HepG2 (cell line): ENCODE results near the gene ENPP4. TPM values are rescaled to one million over a fixed set of nuclear protein-coding genes. Genes with fewer than 3 reads are reported as not detected.

Experiments
- ATAC-seq: fragments of 200-7000 bp; cut with Tn5 transposase; 3 replicates; pipeline ENCODE4 v1.9.1; 2020; ENCODE audit warnings: mild to moderate bottlenecking, moderate library complexity
- BruUV-seq: library from RNA; stranded (reverse); fragments of 400-500 nt; replicated peaks from 2 replicates; lab custom pipeline; 2021; lab: Mats Ljungman, UMichigan
- CTCF ChIA-PET: fragments of 300-600 bp; formaldehyde crosslinking; extraction: SDS; loops from one replicate; lab custom pipeline; 2021; ENCODE audit warnings: low total read pairs, inconsistent platforms, low intra/inter-chr PET ratio; lab: Yijun Ruan, JAX
- POLR2A ChIA-PET: fragments of 350-600 bp; sonication (Branson Sonifier 250); formaldehyde crosslinking; loops from one replicate; lab custom pipeline; 2020; ENCODE audit warnings: antibody characterized with exemption, inconsistent platforms; lab: Yijun Ruan, JAX
- DNase-seq: peaks from one replicate; pipeline ENCODE4 v3.0.0-alpha.2; 2015; ENCODE audit warnings: low spot score
- FAIRE-seq: peaks from 3 replicates; lab custom pipeline; 2011; peaks lifted over from hg19 to GRCh38; lab: Jason Lieb, UNC
- H2AFZ ChIP-seq: one replicate; pipeline ENCODE4 v1.6.1; 2011; ENCODE audit warnings: low read length, inconsistent platforms
- H3K27ac ChIP-seq: fragments of 300-600 bp; 3 replicates; pipeline ENCODE4 v1.8.0; 2011; ENCODE audit warnings: mixed run types, mild to moderate bottlenecking, mixed read lengths, low read length, inconsistent platforms; ENCODE audit not compliant: insufficient read depth; ENCODE audit errors: extremely low read length
- H3K27me3 ChIP-seq, 2 experiments: fragments of 200-600 bp in 1 of 2; 2 replicates in 1 of 2; 3 replicates in 1 of 2; pipeline versions ENCODE4 v1.6.0 to v1.8.0; 2011; ENCODE audit warnings: low read length in 2 of 2, mild to moderate bottlenecking in 2 of 2, moderate library complexity in 2 of 2, inconsistent platforms in 1 of 2; ENCODE audit not compliant: insufficient read depth in 2 of 2, control insufficient read depth in 1 of 2
- H3K36me3 ChIP-seq, 2 experiments: fragments of 200-600 bp in 1 of 2; replicated peaks in 1 of 2; 2 replicates in 1 of 2; 3 replicates in 1 of 2; pipeline versions ENCODE4 v1.5.1 to v1.8.0; 2011; ENCODE audit warnings: low read length in 2 of 2, inconsistent platforms in 1 of 2; ENCODE audit not compliant: insufficient read depth in 2 of 2, control insufficient read depth in 1 of 2
- H3K4me1 ChIP-seq: 2 replicates; pipeline ENCODE4 v1.5.1; 2012; ENCODE audit warnings: low read length, inconsistent platforms; ENCODE audit not compliant: insufficient read depth
- H3K4me2 ChIP-seq: 2 replicates; pipeline ENCODE4 v1.6.0; 2011; ENCODE audit warnings: low read depth, low read length, inconsistent platforms
- H3K4me3 ChIP-seq, 3 experiments: fragments of 200-600 bp in 1 of 3; sonication (generic), shearing (Covaris generic) in 1 of 3; replicated peaks in 1 of 3; 2 replicates each; pipeline ENCODE4 v1.5.1; 2011 to 2016; ENCODE audit warnings: low read length in 3 of 3, inconsistent platforms in 2 of 3, low read depth in 2 of 3, mild to moderate bottlenecking in 2 of 3, control low read depth in 1 of 3, mixed read lengths in 1 of 3; ENCODE audit not compliant: insufficient read depth in 1 of 3
- H3K79me2 ChIP-seq: one replicate; pipeline ENCODE4 v1.6.1; 2011; ENCODE audit warnings: low read length, inconsistent platforms; ENCODE audit not compliant: insufficient read depth
- H3K9ac ChIP-seq: 2 replicates; pipeline ENCODE4 v1.6.0; 2011; ENCODE audit warnings: mild to moderate bottlenecking, low read depth, low read length, inconsistent platforms; ENCODE audit not compliant: insufficient read depth
- H3K9me3 ChIP-seq: 2 replicates; pipeline ENCODE4 v1.5.1; 2012; ENCODE audit warnings: mild to moderate bottlenecking, low read length
- H4K20me1 ChIP-seq: 2 replicates; pipeline ENCODE4 v1.6.0; 2011; ENCODE audit warnings: inconsistent platforms, mild to moderate bottlenecking, low read length, moderate library complexity; ENCODE audit not compliant: insufficient read depth
- ATF1 ChIP-seq: IDR thresholded peaks from 2 replicates; pipeline ENCODE4 v1.6.1; 2016; ENCODE audit warnings: mild to moderate bottlenecking, control low read depth
- CEBPG ChIP-seq: IDR thresholded peaks from 2 replicates; pipeline ENCODE4 v1.6.1; 2016
- PAWR ChIP-seq: sonication (generic); formaldehyde crosslinking; IDR thresholded peaks from 2 replicates; pipeline ENCODE4 v1.4.0; 2020; ENCODE audit warnings: missing genetic modification reagents, mild to moderate bottlenecking, borderline replicate concordance
- SSRP1 ChIP-seq: IDR thresholded peaks from 2 replicates; pipeline ENCODE4 v1.6.1; 2016; ENCODE audit warnings: control low read depth
- WGBS: methylation state at CpG from one replicate; pipeline ENCODE4 v1.1.6; 2017; ENCODE audit warnings: low lambda C conversion rate; 5-methylcytosine and 5-hydroxymethylcytosine counted together
- in situ Hi-C: cut with HindIII; loops from 2 replicates; pipeline ENCODE4 v1.10.0; 2017; ENCODE audit warnings: low pct_unique_long_range_greater_than_20kb; ENCODE audit not compliant: extremely low pct_ligation_motif_present
- intact Hi-C: fragments of 100-400 bp; cut with micrococcal nuclease; formaldehyde crosslinking; loops from one replicate; pipeline ENCODE4 v1.10.0; 2022; ENCODE audit not compliant: unreplicated experiment
- polyA plus RNA-seq, 8 experiments: library from polyadenylated mRNA; depleted of rRNA in 3 of 8; stranded (reverse) in 7 of 8; unstranded in 1 of 8; fragments of >200 nt; fragmentation: Illumina TruSeq in 4 of 8; extraction: Trizol in 4 of 8; gene quantifications; 2 replicates each; pipeline versions ENCODE4 v1.2.1 to v1.2.3, GENCODE V29; 2011 to 2016; ENCODE audit warnings: low read depth in 4 of 8, missing spikeins in 1 of 8, mixed read lengths in 1 of 8; ENCODE audit not compliant: insufficient read depth in 1 of 8
- total RNA-seq, 5 experiments: library from RNA; depleted of rRNA; stranded (reverse); fragments of >200 nt; fragmentation: Illumina TruSeq; extraction: Trizol; gene quantifications; 2 replicates each; pipeline ENCODE4 v1.2.3, GENCODE V29; 2016; ENCODE audit warnings: low read depth in 1 of 5
- TF ChIP-seq, protein P1 (sequence below): IDR thresholded peaks from 2 replicates; pipeline ENCODE4 v1.6.1; 2012; ENCODE audit warnings: low read depth, low read length, improper control_type of control experiment
- TF ChIP-seq, protein P2 (sequence below): fragments of 450-650 bp; IDR thresholded peaks from 2 replicates; pipeline ENCODE4 v1.6.1; 2016
- TF ChIP-seq, protein P3 (sequence below): sonication (generic); formaldehyde crosslinking; IDR thresholded peaks from 2 replicates; pipeline ENCODE4 v1.4.0; 2020; ENCODE audit warnings: missing genetic modification reagents, mild to moderate bottlenecking, borderline replicate concordance
- TF ChIP-seq, protein P4 (sequence below): sonication (generic); formaldehyde crosslinking; IDR thresholded peaks from 2 replicates; pipeline ENCODE4 v1.4.0; 2020; ENCODE audit warnings: mild to moderate bottlenecking, missing genetic modification reagents
- TF ChIP-seq, protein P5 (sequence below): IDR thresholded peaks from 2 replicates; pipeline ENCODE4 v1.6.1; 2012; ENCODE audit warnings: low read length, improper control_type of control experiment

Gene ENPP4
- total and polyA plus RNA-seq, 2 of the 13 experiments (the other 11 are each of a cell fraction or from before 2014, with no cell fraction given) = 0.04 to 0.38 TPM

DNA sequence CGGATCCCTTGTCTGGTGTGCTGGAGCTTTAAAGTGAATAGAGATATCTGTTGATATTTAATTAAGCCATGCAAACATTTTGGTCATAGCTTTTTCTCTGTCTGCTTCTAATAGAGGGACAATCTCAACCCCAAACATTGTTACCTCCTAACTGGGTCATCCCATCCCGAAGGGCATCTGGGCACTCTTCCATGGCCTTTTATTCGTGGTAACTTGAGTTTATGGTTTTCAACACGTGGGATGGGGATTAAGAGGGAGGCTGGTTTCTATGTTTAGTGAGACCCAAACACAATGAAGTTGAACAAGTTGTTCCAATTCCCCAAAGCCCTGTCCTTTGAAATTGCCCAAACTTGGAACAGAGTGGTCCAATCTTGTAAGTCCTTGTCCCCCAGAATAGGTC is 42.4 kb downstream of the ENPP4 start:
- WGBS = 7% methylated on average over 4 of the region's 4 CpGs
- peaks cover 0 to 14% of the 10 kb centered on the region in 2 experiments; a peak in 2 of 5 replicates for H3K27me3 ChIP-seq

DNA sequence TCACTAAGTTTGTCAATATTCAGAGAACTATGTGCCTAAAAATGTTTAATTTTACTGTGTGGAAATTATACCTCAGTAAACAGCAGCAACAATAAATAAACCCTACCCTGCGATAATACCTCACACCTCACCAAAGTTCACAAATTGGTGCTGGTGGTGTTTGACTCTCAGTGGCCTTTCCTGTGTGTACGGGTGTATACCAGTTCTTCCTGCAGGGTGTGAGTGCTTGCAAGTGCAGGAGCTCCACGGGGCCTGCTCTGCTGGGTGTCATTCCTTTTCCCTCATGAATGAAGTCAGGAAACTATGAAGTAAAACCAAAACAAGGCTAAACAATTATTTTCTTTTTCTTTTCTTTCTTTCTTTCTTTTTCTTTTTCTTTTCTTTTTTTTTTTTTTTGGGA is 45.1 kb downstream of the ENPP4 start:
- no peak for DNase-seq
- ChIA-PET POLR2A (no interaction called here), CTCF (no interaction called here)
- BruUV-seq = no TSS peak
- FAIRE-seq = no peak
- no peak for ATAC-seq
- 10% methylated on average over 3 of the region's 3 CpGs for WGBS
- no peaks in the 10 kb centered on the region for H4K20me1 ChIP-seq
- no peaks in the 10 kb centered on the region for H3K36me3 ChIP-seq
- no peak overlapping the region for H3K4me3 ChIP-seq
- no peak overlapping the region for H3K27ac ChIP-seq
- in situ Hi-C loops (no loop called here), intact Hi-C loops (no loop called here)
- no peaks in the 10 kb centered on the region for H3K79me2 ChIP-seq
- no peak overlapping the region for H2AFZ ChIP-seq
- no peak overlapping the region for H3K4me2 ChIP-seq
- H3K9me3 ChIP-seq = no peaks in the 10 kb centered on the region
- no peak overlapping the region for H3K9ac ChIP-seq
- H3K4me1 ChIP-seq = no peaks in the 10 kb centered on the region
- H3K27me3 ChIP-seq = peaks cover 0 to 14% of the 10 kb centered on the region in 2 experiments; a peak in 2 of 5 replicates
- TF ChIP-seq CEBPG (CRISPR knock-in tag) (no peak), PAWR (CRISPR knock-in tag) (no peak), ATF1 (CRISPR knock-in tag) (no peak), SSRP1 (CRISPR knock-in tag) (no peak)
- TF ChIP-seq, protein P1, sequence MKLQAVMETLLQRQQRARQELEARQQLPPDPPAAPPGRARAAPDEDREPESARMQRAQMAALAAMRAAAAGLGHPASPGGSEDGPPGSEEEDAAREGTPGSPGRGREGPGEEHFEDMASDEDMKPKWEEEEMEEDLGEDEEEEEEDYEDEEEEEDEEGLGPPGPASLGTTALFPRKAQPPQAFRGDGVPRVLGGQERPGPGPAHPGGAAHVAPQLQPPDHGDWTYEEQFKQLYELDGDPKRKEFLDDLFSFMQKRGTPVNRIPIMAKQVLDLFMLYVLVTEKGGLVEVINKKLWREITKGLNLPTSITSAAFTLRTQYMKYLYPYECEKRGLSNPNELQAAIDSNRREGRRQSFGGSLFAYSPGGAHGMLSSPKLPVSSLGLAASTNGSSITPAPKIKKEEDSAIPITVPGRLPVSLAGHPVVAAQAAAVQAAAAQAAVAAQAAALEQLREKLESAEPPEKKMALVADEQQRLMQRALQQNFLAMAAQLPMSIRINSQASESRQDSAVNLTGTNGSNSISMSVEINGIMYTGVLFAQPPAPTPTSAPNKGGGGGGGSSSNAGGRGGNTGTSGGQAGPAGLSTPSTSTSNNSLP = no peak
- TF ChIP-seq, protein P2, sequence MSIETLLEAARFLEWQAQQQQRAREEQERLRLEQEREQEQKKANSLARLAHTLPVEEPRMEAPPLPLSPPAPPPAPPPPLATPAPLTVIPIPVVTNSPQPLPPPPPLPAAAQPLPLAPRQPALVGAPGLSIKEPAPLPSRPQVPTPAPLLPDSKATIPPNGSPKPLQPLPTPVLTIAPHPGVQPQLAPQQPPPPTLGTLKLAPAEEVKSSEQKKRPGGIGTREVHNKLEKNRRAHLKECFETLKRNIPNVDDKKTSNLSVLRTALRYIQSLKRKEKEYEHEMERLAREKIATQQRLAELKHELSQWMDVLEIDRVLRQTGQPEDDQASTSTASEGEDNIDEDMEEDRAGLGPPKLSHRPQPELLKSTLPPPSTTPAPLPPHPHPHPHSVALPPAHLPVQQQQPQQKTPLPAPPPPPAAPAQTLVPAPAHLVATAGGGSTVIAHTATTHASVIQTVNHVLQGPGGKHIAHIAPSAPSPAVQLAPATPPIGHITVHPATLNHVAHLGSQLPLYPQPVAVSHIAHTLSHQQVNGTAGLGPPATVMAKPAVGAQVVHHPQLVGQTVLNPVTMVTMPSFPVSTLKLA = no peak
- TF ChIP-seq, protein P3, sequence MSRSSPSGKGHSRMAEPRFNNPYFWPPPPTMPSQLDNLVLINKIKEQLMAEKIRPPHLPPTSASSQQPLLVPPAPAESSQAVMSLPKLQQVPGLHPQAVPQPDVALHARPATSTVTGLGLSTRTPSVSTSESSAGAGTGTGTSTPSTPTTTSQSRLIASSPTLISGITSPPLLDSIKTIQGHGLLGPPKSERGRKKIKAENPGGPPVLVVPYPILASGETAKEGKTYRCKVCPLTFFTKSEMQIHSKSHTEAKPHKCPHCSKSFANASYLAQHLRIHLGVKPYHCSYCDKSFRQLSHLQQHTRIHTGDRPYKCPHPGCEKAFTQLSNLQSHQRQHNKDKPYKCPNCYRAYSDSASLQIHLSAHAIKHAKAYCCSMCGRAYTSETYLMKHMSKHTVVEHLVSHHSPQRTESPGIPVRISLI (CRISPR knock-in tag) = no peak
- TF ChIP-seq, protein P4, sequence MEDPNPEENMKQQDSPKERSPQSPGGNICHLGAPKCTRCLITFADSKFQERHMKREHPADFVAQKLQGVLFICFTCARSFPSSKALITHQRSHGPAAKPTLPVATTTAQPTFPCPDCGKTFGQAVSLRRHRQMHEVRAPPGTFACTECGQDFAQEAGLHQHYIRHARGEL (CRISPR knock-in tag) = no peak

More for the DNA sequence above, 42.4 kb downstream of the ENPP4 start:
- CTCF ChIA-PET = no interaction called here
- Histone ChIP-seq H3K36me3 (no peaks in the 10 kb centered on the region), H3K27ac (no peak overlapping the region), H3K4me2 (no peak overlapping the region)
- no TSS peak for BruUV-seq
- POLR2A ChIA-PET = no interaction called here
- no peak for ATAC-seq
- FAIRE-seq = no peak
- TF ChIP-seq, protein P5, sequence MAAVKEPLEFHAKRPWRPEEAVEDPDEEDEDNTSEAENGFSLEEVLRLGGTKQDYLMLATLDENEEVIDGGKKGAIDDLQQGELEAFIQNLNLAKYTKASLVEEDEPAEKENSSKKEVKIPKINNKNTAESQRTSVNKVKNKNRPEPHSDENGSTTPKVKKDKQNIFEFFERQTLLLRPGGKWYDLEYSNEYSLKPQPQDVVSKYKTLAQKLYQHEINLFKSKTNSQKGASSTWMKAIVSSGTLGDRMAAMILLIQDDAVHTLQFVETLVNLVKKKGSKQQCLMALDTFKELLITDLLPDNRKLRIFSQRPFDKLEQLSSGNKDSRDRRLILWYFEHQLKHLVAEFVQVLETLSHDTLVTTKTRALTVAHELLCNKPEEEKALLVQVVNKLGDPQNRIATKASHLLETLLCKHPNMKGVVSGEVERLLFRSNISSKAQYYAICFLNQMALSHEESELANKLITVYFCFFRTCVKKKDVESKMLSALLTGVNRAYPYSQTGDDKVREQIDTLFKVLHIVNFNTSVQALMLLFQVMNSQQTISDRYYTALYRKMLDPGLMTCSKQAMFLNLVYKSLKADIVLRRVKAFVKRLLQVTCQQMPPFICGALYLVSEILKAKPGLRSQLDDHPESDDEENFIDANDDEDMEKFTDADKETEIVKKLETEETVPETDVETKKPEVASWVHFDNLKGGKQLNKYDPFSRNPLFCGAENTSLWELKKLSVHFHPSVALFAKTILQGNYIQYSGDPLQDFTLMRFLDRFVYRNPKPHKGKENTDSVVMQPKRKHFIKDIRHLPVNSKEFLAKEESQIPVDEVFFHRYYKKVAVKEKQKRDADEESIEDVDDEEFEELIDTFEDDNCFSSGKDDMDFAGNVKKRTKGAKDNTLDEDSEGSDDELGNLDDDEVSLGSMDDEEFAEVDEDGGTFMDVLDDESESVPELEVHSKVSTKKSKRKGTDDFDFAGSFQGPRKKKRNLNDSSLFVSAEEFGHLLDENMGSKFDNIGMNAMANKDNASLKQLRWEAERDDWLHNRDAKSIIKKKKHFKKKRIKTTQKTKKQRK = no peak
- TF ChIP-seq, all 625 proteins: peak for 0
- no peaks in the 10 kb centered on the region for H3K4me1 ChIP-seq
- H3K9me3 ChIP-seq = no peaks in the 10 kb centered on the region
- H3K9ac ChIP-seq = no peak overlapping the region
- H3K4me3 ChIP-seq = no peak overlapping the region
- no peaks in the 10 kb centered on the region for H3K79me2 ChIP-seq
- DNase-seq = no peak
- H4K20me1 ChIP-seq = no peaks in the 10 kb centered on the region
- in situ Hi-C loops = no loop called here
- intact Hi-C loops = no loop called here
- H2AFZ ChIP-seq = no peak overlapping the region
